HL-60 (cell line): ENCODE results near the gene SLC9A6.

ENCODE experiments used
- DNase-seq, 2 experiments: peaks; one replicate each; pipeline ENCODE4 v3.0.0-alpha.2; 2010 to 2020; ENCODE audit warnings: low read depth in 1 of 2, low spot score in 1 of 2
- H3K27ac ChIP-seq: fragments of 250-450 bp; sonication (Bioruptor Pico); replicated peaks from 2 replicates; pipeline ENCODE4 v1.5.1; 2020; ENCODE audit warnings: mild to moderate bottlenecking, moderate library complexity
- H3K27me3 ChIP-seq: fragments of 250-450 bp; sonication (Bioruptor Pico); 2 replicates; pipeline ENCODE4 v1.5.1; 2021; ENCODE audit warnings: mild to moderate bottlenecking, moderate library complexity; ENCODE audit not compliant: insufficient read depth, poor library complexity, severe bottlenecking
- H3K4me3 ChIP-seq: replicated peaks from 2 replicates; pipeline ENCODE4 v1.5.1; 2011; ENCODE audit warnings: mild to moderate bottlenecking, control low read depth, low read length; ENCODE audit not compliant: insufficient read depth
- CTCF ChIP-seq: IDR thresholded peaks from one replicate; pipeline ENCODE4 v1.5.1; 2011; ENCODE audit warnings: low read length, control low read depth, inconsistent platforms; ENCODE audit not compliant: insufficient read depth
- GABPA ChIP-seq: IDR thresholded peaks from 2 replicates; pipeline ENCODE4 v1.6.1; 2012; ENCODE audit warnings: low read depth
- POLR2AphosphoS5 ChIP-seq: IDR thresholded peaks from 2 replicates; pipeline ENCODE4 v1.6.1; 2012; ENCODE audit warnings: low read depth
- SPI1 ChIP-seq: IDR thresholded peaks from 2 replicates; pipeline ENCODE4 v1.6.1; 2012; ENCODE audit warnings: low read depth, mild to moderate bottlenecking, borderline replicate concordance
- TF ChIP-seq, protein P1 (sequence below): IDR thresholded peaks from 2 replicates; pipeline ENCODE4 v1.6.1; 2012; ENCODE audit warnings: low read depth; ENCODE audit not compliant: insufficient replicate concordance

Gene SLC9A6

GRCh38 chrX:135973025-135973547 is 12.1 kb upstream of the SLC9A6 start:
- DNase-seq = peak in 1 of 2 experiments; percentile 16
- H3K27ac ChIP-seq = peak overlapping the region; percentile 93
- H3K4me3 ChIP-seq = peak overlapping the region; percentile 86
- H3K27me3 ChIP-seq = no peaks in the 10 kb centered on the region
- TF ChIP-seq CTCF (no peak), POLR2AphosphoS5 (no peak), GABPA (no peak), SPI1 (no peak)
- TF ChIP-seq, protein P1, sequence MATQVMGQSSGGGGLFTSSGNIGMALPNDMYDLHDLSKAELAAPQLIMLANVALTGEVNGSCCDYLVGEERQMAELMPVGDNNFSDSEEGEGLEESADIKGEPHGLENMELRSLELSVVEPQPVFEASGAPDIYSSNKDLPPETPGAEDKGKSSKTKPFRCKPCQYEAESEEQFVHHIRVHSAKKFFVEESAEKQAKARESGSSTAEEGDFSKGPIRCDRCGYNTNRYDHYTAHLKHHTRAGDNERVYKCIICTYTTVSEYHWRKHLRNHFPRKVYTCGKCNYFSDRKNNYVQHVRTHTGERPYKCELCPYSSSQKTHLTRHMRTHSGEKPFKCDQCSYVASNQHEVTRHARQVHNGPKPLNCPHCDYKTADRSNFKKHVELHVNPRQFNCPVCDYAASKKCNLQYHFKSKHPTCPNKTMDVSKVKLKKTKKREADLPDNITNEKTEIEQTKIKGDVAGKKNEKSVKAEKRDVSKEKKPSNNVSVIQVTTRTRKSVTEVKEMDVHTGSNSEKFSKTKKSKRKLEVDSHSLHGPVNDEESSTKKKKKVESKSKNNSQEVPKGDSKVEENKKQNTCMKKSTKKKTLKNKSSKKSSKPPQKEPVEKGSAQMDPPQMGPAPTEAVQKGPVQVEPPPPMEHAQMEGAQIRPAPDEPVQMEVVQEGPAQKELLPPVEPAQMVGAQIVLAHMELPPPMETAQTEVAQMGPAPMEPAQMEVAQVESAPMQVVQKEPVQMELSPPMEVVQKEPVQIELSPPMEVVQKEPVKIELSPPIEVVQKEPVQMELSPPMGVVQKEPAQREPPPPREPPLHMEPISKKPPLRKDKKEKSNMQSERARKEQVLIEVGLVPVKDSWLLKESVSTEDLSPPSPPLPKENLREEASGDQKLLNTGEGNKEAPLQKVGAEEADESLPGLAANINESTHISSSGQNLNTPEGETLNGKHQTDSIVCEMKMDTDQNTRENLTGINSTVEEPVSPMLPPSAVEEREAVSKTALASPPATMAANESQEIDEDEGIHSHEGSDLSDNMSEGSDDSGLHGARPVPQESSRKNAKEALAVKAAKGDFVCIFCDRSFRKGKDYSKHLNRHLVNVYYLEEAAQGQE = no peak

GRCh38 chrX:135973548-135974278 is 11.5 kb upstream of the SLC9A6 start, which contains the start of gene MMGT1:
MMGT1 (minus strand) TSS chrX:135973988; CDS start chrX:135973675, 313 bp downstream.
- Histone ChIP-seq H3K4me3 (peak within 1 kb of the TSS; percentile 86), H3K27me3 (no peaks in the 10 kb centered on the region), H3K27ac (peak within 1 kb of the TSS; percentile 93)
- TF ChIP-seq POLR2AphosphoS5 (0 out of 2 replicates have a peak, but pooled peaks have one; percentile 27), SPI1 (peak; percentile 16; the same call in 1 of the 2 replicates), GABPA (no peak), CTCF (no peak)
- peak; percentile 50 to 80 for DNase-seq

DNA sequence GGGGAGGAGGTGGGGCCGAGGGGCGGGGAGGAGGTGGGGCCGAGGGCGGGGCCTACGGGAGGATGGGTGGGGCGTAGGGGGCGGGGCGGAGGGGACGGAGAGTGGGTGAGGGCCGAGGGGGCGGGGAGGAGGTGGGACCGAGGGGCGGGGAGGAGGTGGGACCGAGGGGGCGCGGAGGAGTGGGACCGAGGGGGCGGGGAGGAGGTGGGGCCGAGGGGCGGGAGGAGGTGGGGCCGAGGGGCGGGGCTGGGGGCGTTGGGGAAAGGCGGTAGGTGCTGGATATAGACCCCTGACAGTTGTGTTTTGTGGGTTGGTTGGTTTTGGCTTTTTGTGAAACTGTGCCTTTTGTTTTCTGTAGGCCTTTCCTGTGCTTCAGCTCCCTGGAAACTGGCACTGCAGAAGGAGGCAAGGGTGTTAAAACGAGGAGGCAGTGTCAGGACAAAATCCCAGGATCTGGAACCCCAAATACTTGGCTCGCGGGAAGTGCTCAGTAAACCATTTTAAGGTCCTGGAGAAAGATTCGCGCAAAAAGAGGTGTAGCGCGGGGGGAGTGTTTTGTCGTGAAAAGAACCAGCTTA is 10.9 kb upstream of the SLC9A6 start:
- H3K27me3 ChIP-seq = no peaks in the 10 kb centered on the region
- TF ChIP-seq SPI1 (no peak), GABPA (no peak), CTCF (no peak), POLR2AphosphoS5 (no peak)
- TF ChIP-seq, protein P1 = no peak
- DNase-seq = peak in 1 of 2 experiments; percentile 21
- no peak overlapping the region; the same call in 1 of the 2 replicates for H3K27ac ChIP-seq
- H3K4me3 ChIP-seq = peak overlapping the region; percentile 26; the same call in 1 of the 2 replicates
